Stimulated activated CD4-positive, alpha-beta T cell treated with anti-CD3 and anti-CD28 coated beads, Interleukin-15, amount 100 ng/mL, for 24 hours (primary cell): ENCODE data around the gene ZNG1C.
"Not testable (repeated sequence)": the region's sequence is repeated elsewhere in the genome, so short reads cannot be mapped to it uniquely, and the experiment has no call there.

Experiments used
- DNase-seq: peaks from one replicate; pipeline ENCODE4 v3.0.0-alpha.2; 2020

ZNG1C gene

GRCh38 chr9:68241683-68242082, at the start of gene ZNG1C:
Gene ZNG1C, plus strand, starts transcription at chr9:68241983. Its CDS starts 49 bp downstream, at chr9:68242032.
- not testable (repeated sequence) for DNase-seq

GRCh38 chr9:68242437-68242836, 654 bp downstream of the ZNG1C start:
- DNase-seq: not testable (repeated sequence)

- not testable (repeated sequence) for DNase-seq
These were observed 39.3 kb downstream of the ZNG1C start for GRCh38 chr9:68281041-68281440.

GRCh38 chr9:68302567-68302966, 60.8 kb downstream of the ZNG1C start, which contains the start of gene FOXD4L3:
Gene FOXD4L3, plus strand, starts transcription at chr9:68302867. Its CDS starts 85 bp downstream, at chr9:68302952.
- DNase-seq: not testable (repeated sequence)

- not testable (repeated sequence) for DNase-seq
These were observed 62.0 kb downstream of the ZNG1C start for GRCh38 chr9:68303771-68304170.

- DNase-seq: not testable (repeated sequence)
These were observed 62.4 kb downstream of the ZNG1C start for GRCh38 chr9:68304212-68304611.

GRCh38 chr9:68304777-68305176, 63.0 kb downstream of the ZNG1C start:
- not testable (repeated sequence) for DNase-seq

GRCh38 chr9:68305680-68306285, 64.0 kb downstream of the ZNG1C start:
- not testable (repeated sequence) for DNase-seq

GRCh38 chr9:68306391-68306964, 64.7 kb downstream of the ZNG1C start:
- not testable (repeated sequence) for DNase-seq

- DNase-seq: not testable (repeated sequence)
These were observed 65.3 kb downstream of the ZNG1C start for GRCh38 chr9:68307127-68307526.

- DNase-seq: not testable (repeated sequence)
These were observed 65.9 kb downstream of the ZNG1C start for GRCh38 chr9:68307654-68308053.

GRCh38 chr9:68311208-68311607, 69.4 kb downstream of the ZNG1C start:
- DNase-seq: not testable (repeated sequence)

- not testable (repeated sequence) for DNase-seq
These were observed 76.4 kb downstream of the ZNG1C start for GRCh38 chr9:68318209-68318608.

GRCh38 chr9:68323749-68324148, 82.0 kb downstream of the ZNG1C start:
- DNase-seq: not testable (repeated sequence)

- not testable (repeated sequence) for DNase-seq
These were observed 82.7 kb downstream of the ZNG1C start for GRCh38 chr9:68324518-68324917.

- not testable (repeated sequence) for DNase-seq
These were observed 87.3 kb downstream of the ZNG1C start for GRCh38 chr9:68329106-68329505.

- DNase-seq: not testable (repeated sequence)
These were observed 88.9 kb downstream of the ZNG1C start for GRCh38 chr9:68330531-68331173.

GRCh38 chr9:68332122-68332521, 90.3 kb downstream of the ZNG1C start:
- DNase-seq: not testable (repeated sequence)

GRCh38 chr9:68335935-68336334, 94.2 kb downstream of the ZNG1C start:
- not testable (repeated sequence) for DNase-seq

GRCh38 chr9:68336639-68337339, 95.0 kb downstream of the ZNG1C start:
- not testable (repeated sequence) for DNase-seq

- not testable (repeated sequence) for DNase-seq
These were observed 96.2 kb downstream of the ZNG1C start for GRCh38 chr9:68338000-68338399.

- not testable (repeated sequence) for DNase-seq
These were observed 100.7 kb downstream of the ZNG1C start for GRCh38 chr9:68342265-68343025.
